Tibial artery (tissue), 4 donors: Measurements from ENCODE around the gene SLC6A16.
A peak's percentile ranks its signal among the peaks of the same experiment; 100 is the strongest.
"Not testable (repeated sequence)": the region's sequence is repeated elsewhere in the genome, so short reads cannot be mapped to it uniquely, and the experiment has no call there.

Source experiments
- DNase-seq, 2 donors: peaks; one replicate each; pipeline ENCODE4 v3.0.0-alpha.2; 2019
- H3K27ac ChIP-seq, 2 donors: fragments of 200-600 bp; sonication (generic) in 1 of 2; 1 replicate in 1 of 2; 2 replicates in 1 of 2; pipeline ENCODE4 v1.5.1; 2018 to 2019; ENCODE audit warnings: mild to moderate bottlenecking in 1 of 2
- H3K27me3 ChIP-seq, 2 donors: fragments of 200-600 bp; sonication (generic) in 1 of 2; one replicate each; pipeline versions ENCODE4 v1.5.1 to v1.6.0; 2016 to 2019
- H3K36me3 ChIP-seq, 3 donors: fragments of 200-600 bp; sonication (generic) in 2 of 3; one replicate each; pipeline ENCODE4 v1.5.1; 2016 to 2019; ENCODE audit warnings: mild to moderate bottlenecking in 2 of 3
- H3K4me1 ChIP-seq, 4 donors: fragments of 200-600 bp; sonication (generic) in 2 of 4; 1 replicate in 3 of 4; 2 replicates in 1 of 4; pipeline ENCODE4 v1.5.1; 2016 to 2019
- H3K4me3 ChIP-seq, 2 donors: fragments of 200-600 bp; sonication (generic) in 1 of 2; 1 replicate in 1 of 2; 2 replicates in 1 of 2; pipeline ENCODE4 v1.5.1; 2018 to 2019; ENCODE audit warnings: mild to moderate bottlenecking in 2 of 2
- H3K9me3 ChIP-seq, 3 donors: fragments of 200-600 bp; sonication (generic) in 1 of 3; one replicate each; pipeline ENCODE4 v1.5.1; 2016 to 2019
- CTCF ChIP-seq, 2 experiments: fragments of 200-600 bp in 1 of 2; fragments of 450-650 bp in 1 of 2; IDR thresholded peaks; one replicate each; pipeline ENCODE4 v1.5.1; 2017 to 2019; ENCODE audit warnings: antibody characterized with exemption in 2 of 2, mild to moderate bottlenecking in 1 of 2, moderate library complexity in 1 of 2
- intact Hi-C: fragments of 100-400 bp; cut with DNase I; formaldehyde crosslinking; loops from one replicate; pipeline ENCODE4 v1.15.0; 2023; ENCODE audit warnings: low total_unique reads

The SLC6A16 gene

GRCh38 chr19:49328741-49329140, 3.8 kb upstream of the SLC6A16 start:
- intact Hi-C loops = no loop called here
- TF ChIP-seq CTCF (IDR thresholded peaks at IDR 0.05) = no peak
- no peaks in the 10 kb centered on the region for H3K9me3 ChIP-seq
- peaks cover 21 to 33% (median 24%) of the 10 kb centered on the region in 3 donors for H3K36me3 ChIP-seq
- no peak overlapping the region for H3K27ac ChIP-seq
- no peaks in the 10 kb centered on the region for H3K4me1 ChIP-seq
- H3K4me3 ChIP-seq = no peak overlapping the region
- DNase-seq = no peak
- H3K27me3 ChIP-seq = no peaks in the 10 kb centered on the region

- TF ChIP-seq CTCF (IDR thresholded peaks at IDR 0.05) = peak; percentile 32 to 41
- H3K27me3 ChIP-seq = no peaks in the 10 kb centered on the region
- H3K9me3 ChIP-seq = no peaks in the 10 kb centered on the region
- no peak overlapping the region for H3K27ac ChIP-seq
- intact Hi-C loops = no loop called here
- H3K4me1 ChIP-seq = no peaks in the 10 kb centered on the region
- peaks cover 21 to 33% (median 24%) of the 10 kb centered on the region in 3 donors for H3K36me3 ChIP-seq
- H3K4me3 ChIP-seq = no peak overlapping the region
- DNase-seq = peak in 1 of 2 donors; percentile 43
Measured at GRCh38 chr19:49327878-49328544, 3.0 kb upstream of the SLC6A16 start.

- intact Hi-C loops = no loop called here
Measured at GRCh38 chr19:49326165-49326704, 1.2 kb upstream of the SLC6A16 start.

GRCh38 chr19:49325756-49326155, 765 bp upstream of the SLC6A16 start:
- peaks cover 12 to 29% (median 27%) of the 10 kb centered on the region in 3 donors for H3K36me3 ChIP-seq
- DNase-seq, H3K27ac ChIP-seq, H3K4me3 ChIP-seq, H3K4me1 ChIP-seq, intact Hi-C loops, H3K27me3 ChIP-seq, H3K9me3 ChIP-seq: not testable (repeated sequence)

More at GRCh38 chr19:49326165-49326704, 1.2 kb upstream of the SLC6A16 start:
- Histone ChIP-seq H3K27me3 (no peaks in the 10 kb centered on the region), H3K36me3 (peaks cover 17 to 32% (median 29%) of the 10 kb centered on the region in 3 donors), H3K27ac (no peak overlapping the region), H3K4me1 (no peaks in the 10 kb centered on the region), H3K4me3 (no peak overlapping the region), H3K9me3 (peaks cover 0 to 6% (median 0%) of the 10 kb centered on the region in 3 donors)
- DNase-seq = no peak
- TF ChIP-seq CTCF (IDR thresholded peaks at IDR 0.05) = no peak

GRCh38 chr19:49318296-49318695, 6.7 kb downstream of the SLC6A16 start:
- Histone ChIP-seq H3K36me3 (peaks cover 3 to 34% (median 4%) of the 10 kb centered on the region in 3 donors), H3K9me3 (peaks cover 0 to 19% (median 10%) of the 10 kb centered on the region in 3 donors), H3K4me3 (no peak overlapping the region), H3K27ac (no peak overlapping the region), H3K27me3 (no peaks in the 10 kb centered on the region), H3K4me1 (no peaks in the 10 kb centered on the region)
- no peak for TF ChIP-seq CTCF (IDR thresholded peaks at IDR 0.05)
- intact Hi-C loops = no loop called here
- DNase-seq = no peak

- no peak for TF ChIP-seq CTCF (IDR thresholded peaks at IDR 0.05)
- Histone ChIP-seq H3K4me1 (no peaks in the 10 kb centered on the region), H3K27me3 (no peaks in the 10 kb centered on the region), H3K27ac (no peak overlapping the region), H3K36me3 (peaks cover 2 to 23% (median 5%) of the 10 kb centered on the region in 3 donors), H3K9me3 (peaks cover 0 to 13% (median 10%) of the 10 kb centered on the region in 3 donors), H3K4me3 (no peak overlapping the region)
- intact Hi-C loops = no loop called here
- no peak for DNase-seq
Measured at GRCh38 chr19:49316284-49316683, 8.7 kb downstream of the SLC6A16 start.
